Globus pallidus (tissue), 1 donor: ENCODE data around the gene MINK1.

Experiments used
- DNase-seq: peaks from one replicate; pipeline ENCODE4 v3.0.0-alpha.2; 2015; ENCODE audit warnings: low spot score

Gene MINK1

GRCh38 chr17:4933646-4934045 is 100.5 kb downstream of the MINK1 start:
- DNase-seq: no peak

- DNase-seq: no peak
Observed at GRCh38 chr17:4934173-4934979, 101.2 kb downstream of the MINK1 start.

- DNase-seq: no peak
Observed at GRCh38 chr17:4935650-4936049, 102.5 kb downstream of the MINK1 start.

GRCh38 chr17:4936436-4936835 is 103.3 kb downstream of the MINK1 start:
- no peak for DNase-seq

GRCh38 chr17:4937553-4937952 is 104.4 kb downstream of the MINK1 start:
- no peak for DNase-seq

- DNase-seq: no peak
Observed at GRCh38 chr17:4938069-4938491, 104.9 kb downstream of the MINK1 start.

GRCh38 chr17:4938688-4939545 is 105.8 kb downstream of the MINK1 start:
- DNase-seq: peak; percentile 12

- no peak for DNase-seq
Observed at GRCh38 chr17:4939546-4939795, 106.3 kb downstream of the MINK1 start.

GRCh38 chr17:4939796-4940554 is 106.8 kb downstream of the MINK1 start, which contains the start of the genes RNF167 and SLC25A11:
RNF167 (plus strand) TSS chr17:4940268; CDS start chr17:4940910, 642 bp downstream.
SLC25A11 (minus strand) TSS chr17:4940046; CDS start chr17:4939910, 136 bp downstream.
- DNase-seq: peak; percentile 97

- no peak for DNase-seq
Observed at GRCh38 chr17:4940555-4941318, 107.6 kb downstream of the MINK1 start.

- no peak for DNase-seq
Observed at GRCh38 chr17:4941319-4941610, 108.1 kb downstream of the MINK1 start.

GRCh38 chr17:4942760-4943508 is 109.8 kb downstream of the MINK1 start:
- no peak for DNase-seq

GRCh38 chr17:4944163-4944553 is 111.0 kb downstream of the MINK1 start:
- DNase-seq: no peak

- DNase-seq: no peak
Observed at GRCh38 chr17:4944554-4945175, 111.5 kb downstream of the MINK1 start.

GRCh38 chr17:4945176-4945943 is 112.2 kb downstream of the MINK1 start:
- no peak for DNase-seq

- DNase-seq: no peak
Observed at GRCh38 chr17:4945944-4946280, 112.8 kb downstream of the MINK1 start.

GRCh38 chr17:4946312-4946976 is 113.3 kb downstream of the MINK1 start:
- no peak for DNase-seq

GRCh38 chr17:4947010-4947410 is 113.9 kb downstream of the MINK1 start:
- no peak for DNase-seq
